ENCODE measurements around the gene ETHE1.

ETHE1 gene

GRCh38 chr19:43463381-43464133 is 63.4 kb downstream of the ETHE1 start:
- TF ChIP-seq CTCF (IDR thresholded peaks at IDR 0.05; ENCODE audit: control insufficient read depth, insufficient read depth, low read depth, low read length, missing control alignments): no peak
- H3K4me3 ChIP-seq (ENCODE audit: control insufficient read depth, low read depth, low read length): peak overlapping the region; percentile 71
- DNase-seq (ENCODE audit: low read depth): no peak

- H3K4me3 ChIP-seq (ENCODE audit: control insufficient read depth, low read depth, low read length): peak overlapping the region; percentile 71
- TF ChIP-seq CTCF (IDR thresholded peaks at IDR 0.05; ENCODE audit: control insufficient read depth, insufficient read depth, low read depth, low read length, missing control alignments): no peak
- DNase-seq (ENCODE audit: low read depth): no peak
Observed at GRCh38 chr19:43462785-43463380, 64.1 kb downstream of the ETHE1 start.

- no peak for DNase-seq (ENCODE audit: low read depth)
- TF ChIP-seq CTCF (IDR thresholded peaks at IDR 0.05; ENCODE audit: control insufficient read depth, insufficient read depth, low read depth, low read length, missing control alignments): no peak
- H3K4me3 ChIP-seq (ENCODE audit: control insufficient read depth, low read depth, low read length): no peak overlapping the region
Observed at GRCh38 chr19:43462383-43462782, 64.6 kb downstream of the ETHE1 start.

- no peak overlapping the region for H3K4me3 ChIP-seq (ENCODE audit: control insufficient read depth, low read depth, low read length)
- no peak for DNase-seq (ENCODE audit: low read depth)
- no peak for TF ChIP-seq CTCF (IDR thresholded peaks at IDR 0.05; ENCODE audit: control insufficient read depth, insufficient read depth, low read depth, low read length, missing control alignments)
Observed at GRCh38 chr19:43461303-43461702, 65.7 kb downstream of the ETHE1 start.

GRCh38 chr19:43460362-43461016 is 66.5 kb downstream of the ETHE1 start:
- TF ChIP-seq CTCF (IDR thresholded peaks at IDR 0.05; ENCODE audit: control insufficient read depth, insufficient read depth, low read depth, low read length, missing control alignments): no peak
- DNase-seq (ENCODE audit: low read depth): no peak
- H3K4me3 ChIP-seq (ENCODE audit: control insufficient read depth, low read depth, low read length): no peak overlapping the region

- no peak overlapping the region for H3K4me3 ChIP-seq (ENCODE audit: control insufficient read depth, low read depth, low read length)
- no peak for DNase-seq (ENCODE audit: low read depth)
- TF ChIP-seq CTCF (IDR thresholded peaks at IDR 0.05; ENCODE audit: control insufficient read depth, insufficient read depth, low read depth, low read length, missing control alignments): no peak
Observed at GRCh38 chr19:43457809-43458208, 69.2 kb downstream of the ETHE1 start.
